ENCODE results near the gene CDH4.
"Not testable (repeated sequence)": the region's sequence is repeated elsewhere in the genome, so short reads cannot be mapped to it uniquely, and the experiment has no call there.

The CDH4 gene

DNA sequence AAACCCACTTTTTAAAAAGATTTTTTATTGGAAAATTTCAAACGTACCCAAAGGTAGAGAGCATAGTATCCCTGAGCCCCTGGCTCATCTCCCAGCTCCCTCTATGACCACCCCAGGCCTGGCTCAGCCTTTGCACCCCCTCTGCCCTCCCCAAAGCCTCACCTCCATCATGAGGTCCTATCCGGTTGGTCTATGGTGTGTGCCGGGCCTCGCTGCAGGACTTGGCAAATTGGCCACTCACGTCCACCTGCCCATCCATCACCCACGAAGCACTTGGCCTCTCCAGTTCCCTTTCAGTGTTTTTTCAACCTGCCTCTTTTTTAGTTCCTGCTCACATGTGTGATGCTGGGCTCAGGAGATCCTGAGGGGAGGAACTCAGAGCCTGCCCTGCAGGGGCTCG, 147.4 kb downstream of the CDH4 start:
- Histone ChIP-seq H3K27me3 (ENCODE audit: insufficient read depth, low read length, poor library complexity) (peaks cover 4% of the 10 kb centered on the region), H3K4me3 (ENCODE audit: low read depth in 1 of 2, low read length in 2 of 2) (no peak overlapping the region), H3K9ac (ENCODE audit: low read depth, low read length) (no peak overlapping the region), H3K27ac (ENCODE audit: low read length) (no peak overlapping the region), H2AFZ (ENCODE audit: low read depth, low read length) (no peak overlapping the region), H3K4me1 (ENCODE audit: insufficient read depth, low read length) (no peaks in the 10 kb centered on the region), H3K79me2 (ENCODE audit: insufficient read depth, low read length) (no peaks in the 10 kb centered on the region), H3K4me2 (ENCODE audit: insufficient read depth, low read length) (no peak overlapping the region), H3K9me3 (ENCODE audit: insufficient read depth, low read length, severe bottlenecking) (no peaks in the 10 kb centered on the region), H3K36me3 (ENCODE audit: insufficient read depth, low read length) (no peaks in the 10 kb centered on the region), H4K20me1 (ENCODE audit: insufficient read depth, low read length) (no peaks in the 10 kb centered on the region; the same call in 1 of the 2 replicates)
- DNase-seq (no peak), ATAC-seq (ENCODE audit: insufficient read depth, low read depth) (no peak)
- no peak for TF ChIP-seq EZH2 (IDR thresholded peaks at IDR 0.05; ENCODE audit: borderline replicate concordance, low read depth, low read length, severe bottlenecking)
- TF ChIP-seq, protein P1, sequence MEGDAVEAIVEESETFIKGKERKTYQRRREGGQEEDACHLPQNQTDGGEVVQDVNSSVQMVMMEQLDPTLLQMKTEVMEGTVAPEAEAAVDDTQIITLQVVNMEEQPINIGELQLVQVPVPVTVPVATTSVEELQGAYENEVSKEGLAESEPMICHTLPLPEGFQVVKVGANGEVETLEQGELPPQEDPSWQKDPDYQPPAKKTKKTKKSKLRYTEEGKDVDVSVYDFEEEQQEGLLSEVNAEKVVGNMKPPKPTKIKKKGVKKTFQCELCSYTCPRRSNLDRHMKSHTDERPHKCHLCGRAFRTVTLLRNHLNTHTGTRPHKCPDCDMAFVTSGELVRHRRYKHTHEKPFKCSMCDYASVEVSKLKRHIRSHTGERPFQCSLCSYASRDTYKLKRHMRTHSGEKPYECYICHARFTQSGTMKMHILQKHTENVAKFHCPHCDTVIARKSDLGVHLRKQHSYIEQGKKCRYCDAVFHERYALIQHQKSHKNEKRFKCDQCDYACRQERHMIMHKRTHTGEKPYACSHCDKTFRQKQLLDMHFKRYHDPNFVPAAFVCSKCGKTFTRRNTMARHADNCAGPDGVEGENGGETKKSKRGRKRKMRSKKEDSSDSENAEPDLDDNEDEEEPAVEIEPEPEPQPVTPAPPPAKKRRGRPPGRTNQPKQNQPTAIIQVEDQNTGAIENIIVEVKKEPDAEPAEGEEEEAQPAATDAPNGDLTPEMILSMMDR (IDR thresholded peaks at IDR 0.05; ENCODE audit: borderline replicate concordance, extremely low read depth, low read length, poor library complexity, severe bottlenecking): no peak

DNA sequence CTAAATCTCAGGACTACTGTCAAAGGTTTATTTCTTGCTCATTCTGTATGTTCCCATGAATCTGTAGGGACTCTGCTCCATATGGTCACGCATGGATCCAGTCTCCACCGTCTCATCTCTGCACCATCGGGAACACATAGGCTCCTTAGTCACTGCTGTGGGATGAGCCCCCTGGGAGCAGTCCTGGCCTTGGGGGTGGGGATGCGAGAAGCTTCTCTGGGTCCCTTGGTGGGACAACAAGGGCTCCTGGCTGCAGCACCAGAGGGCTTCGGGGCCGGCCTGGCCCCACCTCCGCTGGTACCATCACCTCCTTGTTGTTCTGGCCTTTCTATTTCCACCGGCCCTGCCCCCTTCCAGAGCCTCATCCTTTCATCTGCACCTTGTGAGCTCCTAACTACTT, 148.4 kb downstream of the CDH4 start:
- no peak overlapping the region for H3K27ac ChIP-seq (ENCODE audit: low read length)
- H3K9ac ChIP-seq (ENCODE audit: low read depth, low read length): no peak overlapping the region
- no peak for ATAC-seq (ENCODE audit: insufficient read depth, low read depth)
- H2AFZ ChIP-seq (ENCODE audit: low read depth, low read length): no peak overlapping the region
- TF ChIP-seq, protein P1 (IDR thresholded peaks at IDR 0.05; ENCODE audit: borderline replicate concordance, extremely low read depth, low read length, poor library complexity, severe bottlenecking): no peak
- TF ChIP-seq EZH2 (IDR thresholded peaks at IDR 0.05; ENCODE audit: borderline replicate concordance, low read depth, low read length, severe bottlenecking): no peak
- no peaks in the 10 kb centered on the region for H3K4me1 ChIP-seq (ENCODE audit: insufficient read depth, low read length)
- H3K36me3 ChIP-seq (ENCODE audit: insufficient read depth, low read length): no peaks in the 10 kb centered on the region
- H3K79me2 ChIP-seq (ENCODE audit: insufficient read depth, low read length): no peaks in the 10 kb centered on the region
- no peak for DNase-seq
- H3K4me3 ChIP-seq (ENCODE audit: low read depth in 1 of 2, low read length in 2 of 2): no peak overlapping the region
- no peaks in the 10 kb centered on the region for H3K9me3 ChIP-seq (ENCODE audit: insufficient read depth, low read length, severe bottlenecking)
- no peaks in the 10 kb centered on the region for H3K27me3 ChIP-seq (ENCODE audit: insufficient read depth, low read length, poor library complexity)
- no peaks in the 10 kb centered on the region; the same call in 1 of the 2 replicates for H4K20me1 ChIP-seq (ENCODE audit: insufficient read depth, low read length)
- no peak overlapping the region for H3K4me2 ChIP-seq (ENCODE audit: insufficient read depth, low read length)

DNA sequence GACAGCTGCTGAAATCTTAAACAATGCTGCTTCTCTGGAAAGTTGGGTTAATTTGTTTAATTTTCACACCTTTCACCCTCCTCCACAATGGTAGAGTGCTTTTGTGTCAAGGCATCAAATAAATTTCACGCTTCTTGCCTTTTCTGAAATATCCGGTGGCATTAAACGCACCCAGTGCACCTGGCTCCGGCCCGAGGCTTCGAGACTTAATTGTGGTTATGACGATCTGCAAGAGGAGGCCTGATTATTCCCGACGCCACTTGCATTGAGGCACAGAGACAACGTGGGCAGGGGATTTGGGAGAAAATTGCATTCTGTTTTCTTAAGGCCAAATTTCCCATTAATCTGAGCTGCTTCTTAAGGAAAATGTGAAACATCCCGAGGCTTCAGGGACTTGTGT, 152.2 kb downstream of the CDH4 start:
- DNase-seq: no peak
- Histone ChIP-seq H4K20me1 (ENCODE audit: insufficient read depth, low read length) (no peaks in the 10 kb centered on the region; the same call in 1 of the 2 replicates), H3K9me3 (ENCODE audit: insufficient read depth, low read length, severe bottlenecking) (no peaks in the 10 kb centered on the region), H3K4me1 (ENCODE audit: insufficient read depth, low read length) (no peaks in the 10 kb centered on the region), H2AFZ (ENCODE audit: low read depth, low read length) (no peak overlapping the region), H3K79me2 (ENCODE audit: insufficient read depth, low read length) (no peaks in the 10 kb centered on the region), H3K36me3 (ENCODE audit: insufficient read depth, low read length) (no peaks in the 10 kb centered on the region), H3K27ac (ENCODE audit: low read length) (no peak overlapping the region), H3K9ac (ENCODE audit: low read depth, low read length) (no peak overlapping the region), H3K27me3 (ENCODE audit: insufficient read depth, low read length, poor library complexity) (no peaks in the 10 kb centered on the region), H3K4me2 (ENCODE audit: insufficient read depth, low read length) (no peak overlapping the region), H3K4me3 (ENCODE audit: low read depth in 1 of 2, low read length in 2 of 2) (no peak overlapping the region)
- no peak for ATAC-seq (ENCODE audit: insufficient read depth, low read depth)
- TF ChIP-seq, protein P1 (IDR thresholded peaks at IDR 0.05; ENCODE audit: borderline replicate concordance, extremely low read depth, low read length, poor library complexity, severe bottlenecking): no peak
- no peak for TF ChIP-seq EZH2 (IDR thresholded peaks at IDR 0.05; ENCODE audit: borderline replicate concordance, low read depth, low read length, severe bottlenecking)

DNA sequence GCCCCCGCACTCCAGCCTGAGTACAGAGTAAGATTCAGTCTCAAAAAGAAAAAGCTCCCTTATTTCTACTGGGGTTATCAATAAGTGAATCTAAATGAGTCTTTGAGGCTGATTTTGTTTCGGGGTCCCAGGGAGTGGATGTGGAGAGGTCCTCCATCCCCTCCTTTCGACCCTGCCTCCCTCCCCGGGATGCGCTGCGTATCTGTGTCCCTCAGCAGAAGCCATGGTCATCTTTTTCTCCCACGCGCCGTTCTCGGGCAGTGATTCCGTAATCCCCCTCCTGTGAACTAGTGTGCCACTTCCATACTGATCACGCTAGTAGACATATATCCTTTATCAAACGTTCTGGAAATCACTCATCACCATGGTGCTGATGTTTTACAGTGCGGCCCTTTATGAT, 152.9 kb downstream of the CDH4 start:
- Histone ChIP-seq H3K27me3 (ENCODE audit: insufficient read depth, low read length, poor library complexity) (no peaks in the 10 kb centered on the region), H4K20me1 (ENCODE audit: insufficient read depth, low read length) (no peaks in the 10 kb centered on the region)
- TF ChIP-seq, protein P1 (IDR thresholded peaks at IDR 0.05; ENCODE audit: borderline replicate concordance, extremely low read depth, low read length, poor library complexity, severe bottlenecking): no peak
- TF ChIP-seq EZH2 (IDR thresholded peaks at IDR 0.05; ENCODE audit: borderline replicate concordance, low read depth, low read length, severe bottlenecking): no peak

DNA sequence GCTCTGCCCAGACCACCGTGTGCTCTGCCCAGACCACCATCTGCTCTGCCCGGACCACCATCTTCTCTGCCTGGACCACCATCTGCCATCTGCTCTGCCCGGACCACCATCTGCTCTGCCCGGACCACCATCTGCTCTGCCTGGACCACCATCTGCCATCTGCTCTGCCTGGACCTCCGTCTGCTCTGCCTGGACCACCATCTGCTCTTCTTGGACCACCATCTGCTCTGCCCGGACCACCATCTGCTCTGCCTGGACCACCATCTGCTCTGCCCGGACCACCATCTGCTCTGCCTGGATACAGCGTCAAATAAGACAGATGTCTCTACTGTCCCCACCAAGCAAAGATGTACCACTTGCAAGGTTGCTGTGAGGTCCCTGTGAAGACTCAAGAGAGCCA, 154.7 kb downstream of the CDH4 start:
- H3K9ac ChIP-seq (ENCODE audit: low read depth, low read length); H3K27ac ChIP-seq (ENCODE audit: low read length); H3K9me3 ChIP-seq (ENCODE audit: insufficient read depth, low read length, severe bottlenecking); H3K4me3 ChIP-seq (ENCODE audit: low read depth in 1 of 2, low read length in 2 of 2); DNase-seq; ATAC-seq (ENCODE audit: insufficient read depth, low read depth); H3K27me3 ChIP-seq (ENCODE audit: insufficient read depth, low read length, poor library complexity); H3K36me3 ChIP-seq (ENCODE audit: insufficient read depth, low read length); H3K4me2 ChIP-seq (ENCODE audit: insufficient read depth, low read length); H2AFZ ChIP-seq (ENCODE audit: low read depth, low read length); H3K79me2 ChIP-seq (ENCODE audit: insufficient read depth, low read length); H4K20me1 ChIP-seq (ENCODE audit: insufficient read depth, low read length); H3K4me1 ChIP-seq (ENCODE audit: insufficient read depth, low read length): not testable (repeated sequence)

More for the DNA sequence above, 152.9 kb downstream of the CDH4 start:
- H3K27ac ChIP-seq (ENCODE audit: low read length): no peak overlapping the region
- H2AFZ ChIP-seq (ENCODE audit: low read depth, low read length): no peak overlapping the region
- DNase-seq: no peak
- H3K4me1 ChIP-seq (ENCODE audit: insufficient read depth, low read length): no peaks in the 10 kb centered on the region
- no peaks in the 10 kb centered on the region for H3K79me2 ChIP-seq (ENCODE audit: insufficient read depth, low read length)
- no peaks in the 10 kb centered on the region for H3K36me3 ChIP-seq (ENCODE audit: insufficient read depth, low read length)
- ATAC-seq (ENCODE audit: insufficient read depth, low read depth): no peak
- no peak overlapping the region for H3K4me2 ChIP-seq (ENCODE audit: insufficient read depth, low read length)
- H3K9ac ChIP-seq (ENCODE audit: low read depth, low read length): no peak overlapping the region
- no peaks in the 10 kb centered on the region for H3K9me3 ChIP-seq (ENCODE audit: insufficient read depth, low read length, severe bottlenecking)
- H3K4me3 ChIP-seq (ENCODE audit: low read depth in 1 of 2, low read length in 2 of 2): no peak overlapping the region
